TTC549 (cell line): Measurements from ENCODE around the gene RNF115.
"Not testable (repeated sequence)": the region's sequence is repeated elsewhere in the genome, so short reads cannot be mapped to it uniquely, and the experiment has no call there.

Experiments
- FAIRE-seq: peaks from 2 replicates; lab custom pipeline; 2012; peaks lifted over from hg19 to GRCh38; lab: Jason Lieb, UNC

Gene RNF115

GRCh38 chr1:145777357-145778145 lies 46.3 kb downstream of the RNF115 start:
- no peak for FAIRE-seq

- FAIRE-seq: no peak
These were observed 50.5 kb downstream of the RNF115 start for GRCh38 chr1:145773423-145773822.

- FAIRE-seq: no peak
These were observed 52.8 kb downstream of the RNF115 start for GRCh38 chr1:145771056-145771455.

GRCh38 chr1:145768004-145768403 lies 55.9 kb downstream of the RNF115 start:
- not testable (repeated sequence) for FAIRE-seq

GRCh38 chr1:145766926-145767325 lies 57.0 kb downstream of the RNF115 start:
- not testable (repeated sequence) for FAIRE-seq

- not testable (repeated sequence) for FAIRE-seq
These were observed 58.1 kb downstream of the RNF115 start for GRCh38 chr1:145765585-145766360.

- not testable (repeated sequence) for FAIRE-seq
These were observed 58.8 kb downstream of the RNF115 start for GRCh38 chr1:145765127-145765526.

- FAIRE-seq: not testable (repeated sequence)
These were observed 59.5 kb downstream of the RNF115 start for GRCh38 chr1:145764231-145764940.

- not testable (repeated sequence) for FAIRE-seq
These were observed 61.9 kb downstream of the RNF115 start for GRCh38 chr1:145762001-145762400.

- FAIRE-seq: not testable (repeated sequence)
These were observed 62.4 kb downstream of the RNF115 start for GRCh38 chr1:145761498-145761897.

GRCh38 chr1:145760395-145760949 lies 63.4 kb downstream of the RNF115 start:
- FAIRE-seq: not testable (repeated sequence)

- FAIRE-seq: no peak
These were observed 64.2 kb downstream of the RNF115 start for GRCh38 chr1:145759721-145760120.

- no peak for FAIRE-seq
These were observed 65.3 kb downstream of the RNF115 start for GRCh38 chr1:145758575-145758974.

GRCh38 chr1:145758116-145758515 lies 65.8 kb downstream of the RNF115 start:
- FAIRE-seq: no peak

GRCh38 chr1:145757420-145757819 lies 66.5 kb downstream of the RNF115 start:
- no peak for FAIRE-seq

- no peak for FAIRE-seq
These were observed 72.3 kb downstream of the RNF115 start for GRCh38 chr1:145751491-145752037.

GRCh38 chr1:145750426-145750825 lies 73.5 kb downstream of the RNF115 start:
- no peak for FAIRE-seq

- no peak for FAIRE-seq
These were observed 76.3 kb downstream of the RNF115 start for GRCh38 chr1:145747398-145748247.

- no peak for FAIRE-seq
These were observed 83.6 kb downstream of the RNF115 start for GRCh38 chr1:145740269-145740668.

GRCh38 chr1:145736191-145736590 lies 87.7 kb downstream of the RNF115 start:
- no peak for FAIRE-seq

GRCh38 chr1:145730900-145731299 lies 93.0 kb downstream of the RNF115 start:
- no peak for FAIRE-seq
